NCI-H446 treated with DMSO at 0.1 percent for 48 hours (cell line): ENCODE results near the gene CCDC88A.
"Not testable (repeated sequence)": the region's sequence is repeated elsewhere in the genome, so short reads cannot be mapped to it uniquely, and the experiment has no call there.

Experiments
- DNase-seq: peaks from one replicate; lab custom pipeline; 2025; lab: John Stamatoyannopoulos, UW

The CCDC88A gene, protein sequence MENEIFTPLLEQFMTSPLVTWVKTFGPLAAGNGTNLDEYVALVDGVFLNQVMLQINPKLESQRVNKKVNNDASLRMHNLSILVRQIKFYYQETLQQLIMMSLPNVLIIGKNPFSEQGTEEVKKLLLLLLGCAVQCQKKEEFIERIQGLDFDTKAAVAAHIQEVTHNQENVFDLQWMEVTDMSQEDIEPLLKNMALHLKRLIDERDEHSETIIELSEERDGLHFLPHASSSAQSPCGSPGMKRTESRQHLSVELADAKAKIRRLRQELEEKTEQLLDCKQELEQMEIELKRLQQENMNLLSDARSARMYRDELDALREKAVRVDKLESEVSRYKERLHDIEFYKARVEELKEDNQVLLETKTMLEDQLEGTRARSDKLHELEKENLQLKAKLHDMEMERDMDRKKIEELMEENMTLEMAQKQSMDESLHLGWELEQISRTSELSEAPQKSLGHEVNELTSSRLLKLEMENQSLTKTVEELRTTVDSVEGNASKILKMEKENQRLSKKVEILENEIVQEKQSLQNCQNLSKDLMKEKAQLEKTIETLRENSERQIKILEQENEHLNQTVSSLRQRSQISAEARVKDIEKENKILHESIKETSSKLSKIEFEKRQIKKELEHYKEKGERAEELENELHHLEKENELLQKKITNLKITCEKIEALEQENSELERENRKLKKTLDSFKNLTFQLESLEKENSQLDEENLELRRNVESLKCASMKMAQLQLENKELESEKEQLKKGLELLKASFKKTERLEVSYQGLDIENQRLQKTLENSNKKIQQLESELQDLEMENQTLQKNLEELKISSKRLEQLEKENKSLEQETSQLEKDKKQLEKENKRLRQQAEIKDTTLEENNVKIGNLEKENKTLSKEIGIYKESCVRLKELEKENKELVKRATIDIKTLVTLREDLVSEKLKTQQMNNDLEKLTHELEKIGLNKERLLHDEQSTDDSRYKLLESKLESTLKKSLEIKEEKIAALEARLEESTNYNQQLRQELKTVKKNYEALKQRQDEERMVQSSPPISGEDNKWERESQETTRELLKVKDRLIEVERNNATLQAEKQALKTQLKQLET (N-terminal part only)

DNA sequence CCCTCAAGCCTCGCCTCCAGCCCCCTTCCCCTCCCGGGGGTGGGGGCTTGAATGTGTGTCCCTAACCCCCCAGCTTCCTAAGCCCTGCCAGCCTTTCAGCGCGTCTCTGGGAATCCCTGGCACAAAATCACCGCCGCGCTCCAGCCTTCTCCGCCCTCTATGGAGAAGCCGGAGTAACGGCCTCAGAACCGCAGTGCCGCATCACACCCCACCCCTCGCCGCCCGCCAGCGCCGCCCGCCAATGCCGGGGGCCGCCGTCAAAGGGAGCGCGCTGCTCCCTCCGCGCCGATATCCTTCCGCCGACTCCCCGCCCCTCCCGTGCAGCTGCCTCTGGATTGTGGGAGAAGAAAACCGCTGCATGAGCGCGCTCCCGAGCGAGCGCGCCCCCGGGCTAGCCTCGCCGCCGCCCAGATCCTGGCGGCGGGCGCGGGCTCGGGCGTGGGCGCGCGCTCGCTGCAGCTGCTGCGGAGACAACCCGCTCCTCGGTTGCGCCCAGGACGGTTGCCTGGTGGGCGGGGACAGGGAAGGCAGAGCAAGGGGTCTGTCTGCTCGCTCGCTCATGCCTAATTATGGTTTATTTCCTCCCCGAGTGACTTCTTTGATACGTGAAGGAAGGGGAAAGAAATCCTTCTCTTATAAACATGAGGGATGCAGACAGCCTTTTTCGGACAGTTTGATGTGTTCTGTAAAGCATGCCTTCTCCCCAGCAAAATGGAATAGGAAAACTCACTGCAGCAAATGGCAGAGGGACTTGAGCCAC lies at the start of gene CCDC88A:
Gene CCDC88A (minus strand): TSS at position 178 of the 760 bp plus-strand sequence. CDS start 777 bp downstream, outside the sequence.
- DNase-seq = peak; percentile 95

DNA sequence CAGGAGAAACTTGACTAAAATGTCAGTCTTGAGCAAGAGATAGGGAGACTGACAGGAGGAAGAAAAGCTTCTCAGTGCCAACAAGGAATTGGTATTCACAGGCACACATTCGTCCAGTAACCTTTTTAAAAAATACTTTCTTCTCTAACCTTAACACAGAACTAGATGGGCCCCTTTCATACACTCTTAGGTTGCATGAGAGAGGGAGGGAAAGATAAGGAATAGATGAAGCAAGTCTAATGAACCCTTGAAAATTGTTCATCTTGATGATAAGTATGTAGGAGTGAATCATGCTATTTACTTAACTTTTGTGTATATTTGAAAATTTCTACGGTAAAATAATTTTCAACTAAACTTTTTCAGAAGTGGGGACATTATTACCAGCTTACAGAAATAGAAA lies 42.0 kb upstream of the CCDC88A start:
- DNase-seq = no peak

DNA sequence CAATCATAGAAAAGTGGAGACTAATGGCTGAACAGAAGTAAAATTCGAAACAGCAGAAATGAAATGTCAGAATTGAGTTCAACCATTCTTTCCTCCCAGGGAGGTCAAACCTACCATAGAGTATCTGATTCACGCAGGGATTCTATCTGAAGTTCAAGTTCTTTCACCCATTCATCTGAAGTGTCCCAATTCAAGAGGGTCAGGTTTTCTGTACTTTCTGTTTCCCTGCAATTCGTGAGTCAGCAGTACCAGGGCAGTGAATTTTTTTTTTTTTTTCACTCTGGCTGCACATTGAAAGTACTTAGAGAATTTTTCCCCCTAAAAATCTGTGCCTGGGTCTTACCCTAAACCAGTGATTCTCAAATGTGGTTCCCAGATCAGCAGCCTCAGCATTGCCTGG lies 40.9 kb upstream of the CCDC88A start:
- DNase-seq = no peak

DNA sequence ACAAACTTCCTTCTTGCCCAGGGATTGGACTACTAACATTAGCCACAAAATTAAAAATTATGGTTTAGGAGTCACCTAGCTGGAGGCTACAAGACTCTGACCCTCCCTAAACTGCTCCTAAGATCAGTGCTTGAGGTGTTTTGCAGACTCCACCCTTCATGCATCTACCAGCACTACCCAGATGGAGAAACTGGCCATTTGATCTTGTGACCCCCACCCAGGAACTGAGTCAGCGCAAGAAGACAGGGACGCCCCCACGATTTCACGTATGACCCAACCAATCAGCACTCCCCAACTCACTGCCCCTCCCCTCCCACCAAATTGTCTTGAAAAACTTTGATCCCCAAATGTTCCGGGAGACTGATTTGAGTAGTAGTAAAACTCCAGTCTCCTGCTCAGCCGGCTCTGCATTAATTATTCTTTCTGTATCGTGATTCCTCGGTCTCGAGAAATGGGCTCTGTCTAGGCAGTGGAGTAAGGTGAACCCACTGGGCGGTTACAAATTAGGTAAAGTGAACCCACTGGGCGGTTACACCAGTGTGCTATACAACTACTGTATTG lies 40.1 kb upstream of the CCDC88A start:
- DNase-seq = no peak

DNA sequence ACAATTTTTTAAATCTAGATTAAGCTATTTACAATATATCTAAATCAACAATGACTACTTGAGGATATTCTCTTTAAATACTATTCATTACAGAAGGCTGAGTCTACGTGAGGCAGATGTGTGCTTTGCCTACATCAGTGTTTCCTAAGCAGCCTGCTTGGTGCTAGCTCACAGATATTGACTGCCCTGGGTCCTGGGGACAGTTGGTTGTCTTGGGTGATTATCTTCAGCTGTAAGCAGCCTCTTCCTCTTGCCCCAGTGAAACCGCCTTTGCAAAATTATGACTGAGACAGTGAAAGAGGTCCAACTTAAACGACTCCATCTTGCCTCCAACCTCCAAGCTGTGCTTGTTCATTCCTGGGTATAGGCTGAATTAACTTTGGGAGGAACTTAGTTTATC lies 39.6 kb upstream of the CCDC88A start:
- DNase-seq = no peak

DNA sequence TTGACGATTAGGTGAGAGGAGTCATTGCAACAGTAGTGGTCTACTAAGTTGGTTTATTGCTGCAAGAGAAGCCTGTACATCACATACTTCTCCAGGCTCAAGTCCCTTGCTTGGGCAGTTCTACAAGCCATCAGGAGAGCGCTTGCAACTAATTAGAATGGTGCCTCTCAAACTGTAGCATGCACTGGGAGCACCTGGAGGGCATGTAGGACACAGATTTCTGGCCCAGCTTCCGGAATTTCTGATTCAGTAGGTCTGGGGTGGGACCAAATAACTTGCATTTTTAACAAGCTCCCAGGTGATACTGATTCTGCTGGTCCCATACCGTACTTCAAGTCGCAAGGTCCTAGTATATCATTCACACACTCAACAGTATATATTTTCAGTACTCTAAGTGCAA lies 34.5 kb upstream of the CCDC88A start:
- no peak for DNase-seq

DNA sequence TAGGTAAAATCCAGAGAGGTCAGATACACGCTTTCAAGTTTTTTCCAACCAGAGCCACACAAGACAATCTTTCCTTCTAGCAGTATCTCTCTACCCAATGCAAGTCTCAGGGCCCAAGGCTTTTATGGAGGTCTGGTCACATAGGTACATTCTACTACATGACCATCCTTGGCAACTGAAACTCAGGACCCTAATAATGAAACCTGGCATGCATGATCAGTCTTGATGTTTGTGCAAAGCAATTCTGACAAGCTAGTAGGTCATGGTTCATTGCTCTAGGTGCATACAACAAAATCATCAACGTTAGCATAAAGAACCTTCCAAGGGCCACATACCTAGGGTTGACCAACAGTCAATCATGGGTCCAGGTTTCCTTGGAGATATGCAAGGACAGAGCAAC lies 33.2 kb upstream of the CCDC88A start:
- DNase-seq = no peak

DNA sequence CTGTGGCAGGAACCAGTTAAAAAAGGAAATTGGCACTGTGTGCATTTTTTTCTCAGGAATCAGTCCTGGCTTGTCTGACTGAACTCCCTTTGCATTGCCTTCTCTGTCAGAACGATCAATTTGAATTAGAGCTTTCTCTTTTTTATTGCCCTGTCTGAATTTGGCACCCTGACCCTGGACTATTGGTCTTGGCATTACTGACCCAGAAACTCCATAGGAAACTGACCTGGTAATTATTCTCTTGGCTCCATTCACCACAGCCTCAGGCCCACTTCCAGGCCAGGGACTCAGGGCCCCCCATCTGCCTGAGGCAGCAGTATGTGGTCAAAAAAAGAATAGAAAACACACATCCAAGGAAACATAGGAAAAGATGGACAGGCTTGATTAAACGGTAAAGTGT lies 32.0 kb upstream of the CCDC88A start:
- DNase-seq = peak; percentile 51

DNA sequence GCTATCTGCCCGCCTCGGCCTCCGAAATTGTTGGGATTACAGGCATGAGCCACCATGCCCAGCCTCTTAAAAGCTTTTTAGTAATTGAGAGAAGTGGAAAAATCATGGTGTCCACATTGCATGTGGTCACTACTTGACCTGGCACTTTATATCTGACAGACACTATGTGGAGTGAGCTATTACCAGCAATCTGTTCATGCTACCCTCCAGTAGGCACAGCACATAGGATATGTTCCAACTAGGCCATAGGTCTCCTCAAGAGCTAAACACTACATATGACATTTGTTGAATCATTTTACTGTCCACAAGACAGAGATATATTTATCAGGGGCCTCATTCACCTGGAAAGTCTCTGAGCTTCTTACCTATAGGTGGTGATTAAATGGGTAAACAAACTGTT lies 30.4 kb upstream of the CCDC88A start:
- peak; percentile 10 for DNase-seq

DNA sequence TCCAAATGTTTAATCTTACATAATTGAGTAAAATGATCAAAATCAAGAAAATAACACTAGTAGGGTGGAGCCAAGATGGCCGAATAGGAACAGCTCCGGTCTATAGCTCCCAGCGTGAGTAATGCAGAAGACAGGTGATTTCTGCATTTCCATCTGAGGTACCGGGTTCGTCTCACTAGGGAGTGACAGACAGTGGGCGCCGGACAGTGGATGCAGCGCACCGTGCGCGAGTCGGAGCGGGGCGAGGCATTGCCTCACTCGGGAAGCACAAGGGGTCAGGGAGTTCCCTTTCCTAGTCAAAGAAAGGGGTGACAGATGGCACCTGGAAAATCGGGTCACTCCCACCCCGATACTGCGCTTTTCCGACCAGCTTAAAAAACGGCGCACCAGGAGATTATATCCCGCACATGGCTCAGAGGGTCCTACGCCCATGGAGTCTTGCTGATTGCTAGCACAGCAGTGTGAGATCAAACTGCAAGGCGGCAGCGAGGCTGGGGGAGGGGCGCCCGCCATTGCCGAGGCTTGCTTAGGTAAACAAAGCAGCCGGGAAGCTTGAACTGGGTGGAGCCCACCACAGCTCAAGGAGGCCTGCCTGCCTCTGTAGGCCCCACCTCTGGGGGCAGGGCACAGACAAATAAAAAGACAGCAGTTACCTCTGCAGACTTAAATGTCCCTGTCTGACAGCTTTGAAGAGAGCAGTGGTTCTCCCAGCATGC lies 22.5 kb upstream of the CCDC88A start:
- not testable (repeated sequence) for DNase-seq

DNA sequence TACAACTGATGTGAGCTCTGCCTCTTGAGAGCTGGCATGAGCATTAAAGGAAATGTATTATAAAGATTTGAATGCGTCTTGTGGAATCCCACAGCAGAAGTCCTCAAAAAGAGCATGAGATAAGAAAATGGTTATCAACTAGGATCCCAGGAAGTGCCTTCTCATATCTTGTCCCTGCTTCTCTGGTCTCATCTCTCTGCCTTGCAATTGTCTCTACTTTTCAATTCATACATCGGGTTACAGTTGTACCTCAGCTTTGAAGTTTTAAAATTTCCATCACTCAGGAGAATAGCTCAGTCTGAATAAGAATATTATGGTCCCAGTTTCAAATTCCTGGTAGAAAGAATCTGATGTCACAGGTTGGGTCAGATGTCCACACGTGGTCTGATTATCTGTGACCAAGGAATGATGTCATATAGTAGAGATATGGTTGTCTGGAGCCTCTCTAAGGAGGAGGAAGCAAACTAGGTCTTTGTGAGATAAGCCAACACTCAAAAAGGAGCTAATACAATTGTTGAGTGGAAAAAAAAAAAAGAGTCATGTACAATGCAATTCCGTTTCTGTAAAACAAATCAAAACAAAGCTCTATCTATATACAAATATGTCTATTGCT lies 21.7 kb upstream of the CCDC88A start:
- DNase-seq = no peak

DNA sequence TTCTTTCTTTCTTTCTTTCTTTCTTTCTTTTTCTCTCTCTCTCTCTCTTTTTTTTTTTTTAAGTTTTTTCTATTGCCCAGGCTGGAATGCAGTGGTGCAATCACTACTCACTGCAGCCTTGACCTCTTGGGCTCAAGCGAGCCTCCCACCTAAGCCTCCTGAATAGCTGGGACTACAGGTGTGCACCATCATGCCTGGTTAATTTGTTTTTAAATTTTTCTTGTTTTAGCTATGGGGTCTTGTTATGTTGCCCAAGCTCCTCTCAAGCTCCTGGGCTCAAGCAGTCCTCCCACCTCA lies 19.4 kb upstream of the CCDC88A start:
- DNase-seq = no peak

DNA sequence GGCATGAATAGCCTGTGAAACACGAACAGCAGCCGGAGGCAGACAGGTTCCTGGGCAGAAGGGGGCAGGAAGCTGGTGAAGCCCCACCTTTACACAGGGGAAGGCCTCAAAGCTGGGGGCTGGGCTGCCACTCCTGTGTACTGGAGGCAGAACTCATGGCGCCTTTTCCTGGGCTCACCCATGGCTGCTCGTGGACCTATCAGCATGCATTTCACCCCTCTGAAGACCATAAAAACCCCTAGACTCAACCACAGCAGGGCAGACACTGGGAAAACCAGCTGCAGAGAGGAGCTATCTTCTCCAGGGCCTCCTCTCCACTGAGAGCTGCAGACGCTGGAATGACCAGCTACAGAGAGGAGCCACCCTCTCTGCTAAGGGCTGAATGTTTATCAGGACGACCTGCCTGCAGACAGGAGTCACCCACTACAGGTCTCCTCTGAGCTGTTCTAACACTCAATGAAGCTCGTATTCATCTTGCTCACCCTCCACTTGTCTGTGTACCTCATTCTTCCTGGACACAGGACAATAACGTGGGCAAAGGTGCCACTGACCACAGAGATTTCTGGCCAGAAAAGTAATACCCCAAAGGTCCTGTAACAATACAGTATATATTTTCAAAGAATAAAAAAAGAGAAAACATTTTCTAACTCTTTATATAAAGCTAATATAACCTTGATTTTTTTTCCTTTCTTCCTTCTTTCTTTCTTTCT lies 18.9 kb upstream of the CCDC88A start:
- no peak for DNase-seq

DNA sequence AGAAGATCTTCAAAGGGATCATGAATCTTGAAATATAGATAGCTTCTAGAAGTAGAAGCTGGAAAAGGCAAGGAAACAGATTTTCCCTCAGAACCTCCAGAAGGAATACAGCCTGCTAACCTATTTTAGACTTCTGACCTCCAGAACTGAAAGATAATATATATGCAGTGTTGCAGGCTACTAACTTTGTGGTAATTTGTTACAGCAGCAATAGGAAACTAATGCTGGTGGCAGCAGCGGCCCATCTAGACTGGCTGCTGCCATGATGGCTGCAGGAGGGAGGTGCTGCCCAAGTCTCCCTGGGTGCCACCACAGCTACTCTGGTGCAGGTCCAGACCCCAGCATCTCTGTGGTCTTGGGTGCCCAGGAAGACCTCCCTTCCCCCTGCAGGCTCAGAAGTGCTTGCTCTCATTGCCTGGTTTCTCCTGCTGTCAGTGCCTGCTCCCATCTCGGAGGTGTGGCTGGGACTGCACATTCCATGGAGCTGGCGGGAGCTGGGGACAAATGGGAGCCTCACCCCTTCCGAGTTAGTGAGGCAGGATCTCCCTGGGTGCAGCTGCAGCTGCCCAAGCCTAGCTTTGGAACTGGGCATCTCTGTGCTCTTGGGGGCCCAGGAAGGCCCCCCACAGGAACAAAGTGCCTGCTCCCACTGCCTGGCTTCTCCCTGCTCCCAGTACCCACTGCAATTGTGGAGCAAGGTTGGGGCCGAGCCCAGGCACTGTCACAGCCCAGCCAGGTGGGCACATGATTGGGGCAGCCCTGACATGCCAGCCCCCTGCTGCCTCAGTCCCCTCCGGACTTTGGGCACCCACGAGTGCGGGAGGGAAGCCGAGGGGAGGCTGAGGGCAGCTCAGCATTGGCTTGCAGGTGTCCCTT lies 18.1 kb upstream of the CCDC88A start:
- DNase-seq = no peak

DNA sequence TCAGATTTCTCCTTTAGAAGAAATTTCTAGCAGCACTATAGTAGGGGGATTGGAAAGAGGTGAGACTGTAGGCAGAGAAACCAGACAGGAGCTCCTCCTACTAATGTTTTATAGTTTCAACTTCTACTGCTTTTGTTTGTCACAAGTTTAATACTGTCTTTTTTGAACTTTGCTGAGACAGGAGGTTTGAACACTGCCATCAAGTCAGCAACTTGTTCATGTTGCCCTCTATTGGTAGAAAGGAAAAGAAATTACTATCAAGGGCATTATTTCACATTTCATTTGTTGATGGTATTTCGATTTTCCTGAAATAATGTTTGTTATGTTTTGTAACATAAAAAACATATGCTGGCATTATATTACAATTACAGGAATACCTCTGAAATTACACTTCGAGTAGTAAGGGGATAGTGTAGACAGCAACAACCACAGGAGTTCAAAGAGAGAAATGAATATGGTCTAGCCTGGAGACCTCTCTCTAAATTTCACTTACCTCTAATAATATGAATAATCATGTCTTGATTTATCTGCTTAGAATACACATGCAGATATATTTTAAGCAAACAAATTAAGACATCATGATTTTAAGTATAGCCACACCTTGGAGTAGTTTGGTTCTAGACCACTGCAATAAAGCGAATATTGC lies 12.4 kb upstream of the CCDC88A start:
- DNase-seq = peak; percentile 21

DNA sequence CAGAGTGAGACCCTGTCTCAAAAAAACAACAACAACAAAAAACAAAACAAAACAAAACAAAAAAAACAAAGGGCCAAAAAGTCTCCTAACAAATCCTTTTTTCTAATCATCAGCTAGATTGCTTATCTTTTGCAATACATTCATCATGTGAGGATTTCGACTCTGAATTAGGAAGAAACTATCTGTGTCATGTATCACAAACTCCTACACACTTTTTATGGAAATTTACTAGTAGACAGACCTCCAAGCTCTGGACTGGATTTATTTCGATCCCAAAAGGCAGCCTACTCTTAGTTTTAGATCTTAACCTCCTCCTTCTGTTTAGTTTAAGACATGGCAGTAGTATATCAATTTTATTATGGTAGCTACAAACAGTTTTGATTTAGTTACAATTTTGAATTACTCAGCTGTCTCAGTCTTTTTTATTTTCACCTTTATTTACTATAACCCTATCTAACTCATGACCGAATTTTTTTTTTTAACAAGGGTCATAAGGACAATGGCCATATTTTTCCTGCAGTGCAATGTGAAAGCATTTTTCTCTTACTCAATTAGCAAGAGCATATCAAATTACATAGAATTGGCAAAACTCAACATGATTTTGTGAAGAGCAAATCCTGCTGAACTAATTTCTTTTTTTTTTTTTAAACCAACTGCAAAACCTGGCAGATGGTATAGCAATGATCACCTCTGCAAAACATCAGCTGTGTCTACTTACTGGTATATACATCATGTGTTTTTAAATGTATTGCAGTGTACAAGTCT lies 10.7 kb upstream of the CCDC88A start:
- peak; percentile 62 for DNase-seq

DNA sequence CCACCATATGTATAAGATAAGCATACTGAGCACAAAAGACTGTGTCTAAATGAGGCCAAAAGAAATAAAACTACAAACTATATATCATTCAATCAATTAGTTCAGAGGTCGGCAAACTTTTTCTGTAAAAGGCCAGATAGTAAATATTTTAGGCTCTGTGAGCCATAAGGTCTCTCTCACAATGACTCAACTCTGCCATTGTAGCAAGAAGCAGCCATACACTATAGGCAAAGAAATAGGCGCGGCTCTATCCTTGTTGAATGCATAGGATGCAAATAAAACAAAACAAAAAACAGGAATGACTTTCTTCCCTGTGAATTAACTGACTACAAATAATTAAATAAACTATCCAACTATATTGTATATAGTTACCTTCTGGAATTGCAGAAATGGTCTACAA lies 8.6 kb upstream of the CCDC88A start:
- no peak for DNase-seq

DNA sequence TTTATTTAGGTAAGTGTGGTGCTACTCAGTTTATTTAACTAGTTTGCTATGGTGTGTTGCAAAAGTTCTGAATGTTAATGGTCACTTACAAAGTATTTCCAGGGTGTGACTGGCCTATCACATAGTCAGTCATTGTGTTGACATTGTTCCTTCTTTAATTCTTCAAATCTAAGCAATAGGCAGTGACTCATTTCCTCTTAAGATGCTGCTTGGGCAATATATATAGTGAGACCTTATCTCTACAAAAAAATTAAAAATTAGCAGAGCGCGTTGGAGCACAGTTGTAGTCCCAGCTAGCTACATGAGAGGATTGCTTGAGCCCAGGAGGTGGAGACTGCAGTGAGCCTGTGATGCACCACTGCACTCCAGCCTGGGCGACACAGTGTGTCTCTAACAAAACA lies 5.8 kb upstream of the CCDC88A start:
- DNase-seq = no peak
